Type B pancreatic cell (in vitro differentiated cells): ENCODE results near the gene RAPGEF6. TPM values are rescaled to one million over a fixed set of nuclear protein-coding genes. Genes with fewer than 3 reads are reported as not detected.
A peak's percentile ranks its signal among the peaks of the same experiment; 100 is the strongest.
"Not testable (repeated sequence)": the region's sequence is repeated elsewhere in the genome, so short reads cannot be mapped to it uniquely, and the experiment has no call there.

Source experiments
- DNase-seq: peaks from one replicate; pipeline ENCODE4 v3.0.0; 2021; ENCODE audit warnings: mixed read lengths; ENCODE audit not compliant: unreplicated experiment; ENCODE audit errors: extremely low spot score
- H3K27ac Mint-ChIP-seq: 2 replicates; pipeline ENCODE4 v1.8.0; 2021; ENCODE audit warnings: mild to moderate bottlenecking, mixed read lengths
- H3K27me3 Mint-ChIP-seq: 2 replicates; pipeline ENCODE4 v1.8.0; 2021; ENCODE audit warnings: mixed read lengths
- H3K36me3 Mint-ChIP-seq: 2 replicates; pipeline ENCODE4 v1.8.0; 2021; ENCODE audit warnings: mixed read lengths
- H3K4me1 Mint-ChIP-seq: one replicate; pipeline ENCODE4 v1.8.0; 2021; ENCODE audit warnings: mixed read lengths; ENCODE audit not compliant: unreplicated experiment
- H3K4me3 Mint-ChIP-seq: 2 replicates; pipeline ENCODE4 v1.8.0; 2021; ENCODE audit warnings: mild to moderate bottlenecking, mixed read lengths
- H3K9me3 Mint-ChIP-seq: 2 replicates; pipeline ENCODE4 v1.8.0; 2021; ENCODE audit warnings: mixed read lengths
- CTCF ChIP-seq: fragments of 200-600 bp; sonication (generic); conservative IDR thresholded peaks from 2 replicates; pipeline ENCODE4 v1.5.0; 2021; ENCODE audit warnings: antibody characterized with exemption, mild to moderate bottlenecking
- total RNA-seq: library from RNA; stranded (reverse); gene quantifications from 2 replicates; pipeline ENCODE4 v1.2.1, GENCODE V29; 2021; ENCODE audit warnings: low replicate concordance

The RAPGEF6 gene
- total RNA-seq, 1 donor from 2014 or later, result 23.4 TPM

- Mint-ChIP-seq H3K4me3 (no peak overlapping the region), H3K27ac (no peak overlapping the region), H3K9me3 (no peaks in the 10 kb centered on the region), H3K4me1 (peaks cover 13% of the 10 kb centered on the region), H3K36me3 (peaks cover 19% of the 10 kb centered on the region), H3K27me3 (no peaks in the 10 kb centered on the region)
- TF ChIP-seq CTCF, result no peak
- no peak for DNase-seq
Measured at GRCh38 chr5:131413605-131414559, 221.1 kb downstream of the RAPGEF6 start.

GRCh38 chr5:131406975-131407638 is 227.9 kb downstream of the RAPGEF6 start:
- Mint-ChIP-seq H3K27ac (no peak overlapping the region), H3K9me3 (peaks cover 1% of the 10 kb centered on the region), H3K4me1 (no peaks in the 10 kb centered on the region), H3K36me3 (peaks cover 54% of the 10 kb centered on the region), H3K4me3 (no peak overlapping the region), H3K27me3 (no peaks in the 10 kb centered on the region)
- TF ChIP-seq CTCF, result no peak
- DNase-seq, result no peak

- H3K36me3 Mint-ChIP-seq, result peaks cover 54% of the 10 kb centered on the region
- TF ChIP-seq CTCF, result no peak
- H3K27ac Mint-ChIP-seq, result peak overlapping the region; percentile 15
- peaks cover 5% of the 10 kb centered on the region for H3K9me3 Mint-ChIP-seq
- H3K4me1 Mint-ChIP-seq, result no peaks in the 10 kb centered on the region
- DNase-seq, result no peak
- no peak overlapping the region for H3K4me3 Mint-ChIP-seq
- H3K27me3 Mint-ChIP-seq, result no peaks in the 10 kb centered on the region
Measured at GRCh38 chr5:131406076-131406475, 229.0 kb downstream of the RAPGEF6 start.

GRCh38 chr5:131405674-131406073 is 229.4 kb downstream of the RAPGEF6 start:
- no peak for TF ChIP-seq CTCF
- Mint-ChIP-seq H3K4me1 (no peaks in the 10 kb centered on the region), H3K9me3 (peaks cover 8% of the 10 kb centered on the region), H3K27ac (peak overlapping the region; percentile 15), H3K27me3 (no peaks in the 10 kb centered on the region), H3K4me3 (no peak overlapping the region), H3K36me3 (peaks cover 55% of the 10 kb centered on the region)
- no peak for DNase-seq

- Mint-ChIP-seq H3K9me3 (peaks cover 10% of the 10 kb centered on the region), H3K4me3 (no peak overlapping the region), H3K27me3 (no peaks in the 10 kb centered on the region), H3K4me1 (no peaks in the 10 kb centered on the region), H3K36me3 (peaks cover 57% of the 10 kb centered on the region), H3K27ac (peak overlapping the region; percentile 11)
- DNase-seq, result no peak
- TF ChIP-seq CTCF, result no peak
Measured at GRCh38 chr5:131400585-131400984, 234.4 kb downstream of the RAPGEF6 start.

- not testable (repeated sequence) for H3K27me3 Mint-ChIP-seq, H3K9me3 Mint-ChIP-seq, H3K4me1 Mint-ChIP-seq, H3K4me3 Mint-ChIP-seq, DNase-seq, H3K27ac Mint-ChIP-seq
- peaks cover 61% of the 10 kb centered on the region for H3K36me3 Mint-ChIP-seq
Measured at GRCh38 chr5:131399007-131399406, 236.0 kb downstream of the RAPGEF6 start.
